H1 (cell line): Measurements from ENCODE around the gene INPP4B. TPM values are rescaled to one million over a fixed set of nuclear protein-coding genes. Genes with fewer than 3 reads are reported as not detected.
A peak's percentile ranks its signal among the peaks of the same experiment; 100 is the strongest.

Experiments used
- CTCF ChIA-PET: fragments of 300-600 bp; sonication (Branson Sonifier 250); formaldehyde crosslinking; loops from one replicate; lab custom pipeline; 2021; ENCODE audit not compliant: partially characterized antibody; lab: Charles Lee
- POLR2A ChIA-PET: fragments of 300-600 bp; sonication (Branson Sonifier 250); formaldehyde crosslinking; loops from one replicate; lab custom pipeline; 2021; ENCODE audit warnings: inconsistent platforms; ENCODE audit not compliant: partially characterized antibody; lab: Charles Lee
- DNase-seq, 2 experiments: peaks; one replicate each; pipeline versions ENCODE4 v3.0.0 to v3.0.0-alpha.2; 2010 to 2022; ENCODE audit warnings: low spot score in 2 of 2, low read depth in 1 of 2, mixed read lengths in 1 of 2
- FAIRE-seq: peaks from 2 replicates; lab custom pipeline; 2011; peaks lifted over from hg19 to GRCh38; lab: Jason Lieb, UNC
- H2AFZ ChIP-seq: 2 replicates; pipeline ENCODE4 v1.8.1; 2012; ENCODE audit warnings: low read length, inconsistent platforms
- H2AK5ac ChIP-seq: 2 replicates; pipeline ENCODE4 v1.6.1; 2013; ENCODE audit warnings: low read depth, low read length
- H2BK120ac ChIP-seq: replicated peaks from 2 replicates; pipeline ENCODE3; 2013; ENCODE audit warnings: low read depth, low read length, inconsistent platforms
- H2BK12ac ChIP-seq: 2 replicates; pipeline ENCODE4 v1.6.1; 2013; ENCODE audit warnings: low read depth, low read length
- H2BK15ac ChIP-seq: 2 replicates; pipeline ENCODE4 v1.6.1; 2013; ENCODE audit warnings: low read length
- H2BK20ac ChIP-seq: 2 replicates; pipeline ENCODE4 v1.6.1; 2013; ENCODE audit warnings: low read length
- H2BK5ac ChIP-seq: 2 replicates; pipeline ENCODE4 v1.6.1; 2013; ENCODE audit warnings: low read depth, low read length
- H3K14ac ChIP-seq: 2 replicates; pipeline ENCODE4 v1.6.1; 2013; ENCODE audit warnings: inconsistent platforms; ENCODE audit not compliant: insufficient read length
- H3K18ac ChIP-seq: 2 replicates; pipeline ENCODE4 v1.6.1; 2013; ENCODE audit warnings: low read length; ENCODE audit errors: extremely low read depth
- H3K23ac ChIP-seq: 2 replicates; pipeline ENCODE4 v1.6.1; 2013; ENCODE audit warnings: inconsistent platforms; ENCODE audit not compliant: insufficient read length
- H3K23me2 ChIP-seq: 2 replicates; pipeline ENCODE4 v1.6.1; 2013; ENCODE audit warnings: low read depth, low read length
- H3K27ac ChIP-seq: 2 replicates; pipeline ENCODE4 v1.6.1; 2011; ENCODE audit warnings: low read depth, low read length, inconsistent platforms
- H3K27me3 ChIP-seq, 4 experiments: replicated peaks in 1 of 4; 1 replicate in 1 of 4; 2 replicates in 3 of 4; pipeline versions ENCODE4 v1.6.1 to v1.8.1; 2011 to 2013; ENCODE audit warnings: low read length in 3 of 4, mild to moderate bottlenecking in 3 of 4, inconsistent platforms in 2 of 4, mixed read lengths in 2 of 4, moderate library complexity in 1 of 4; ENCODE audit not compliant: control insufficient read depth in 3 of 4, insufficient read depth in 3 of 4; ENCODE audit errors: extremely low read depth in 1 of 4
- H3K36me3 ChIP-seq, 4 experiments: 2 replicates each; pipeline versions ENCODE4 v1.6.1 to v1.8.1; 2011 to 2013; ENCODE audit warnings: mild to moderate bottlenecking in 4 of 4, low read length in 3 of 4, moderate library complexity in 2 of 4, control low read depth in 1 of 4, inconsistent platforms in 1 of 4; ENCODE audit not compliant: insufficient read depth in 4 of 4, control insufficient read depth in 2 of 4
- H3K4ac ChIP-seq: replicated peaks from 2 replicates; pipeline ENCODE3; 2013; ENCODE audit warnings: low read length, low read depth, mixed read lengths, inconsistent platforms; ENCODE audit not compliant: insufficient read length
- H3K4me1 ChIP-seq, 4 experiments: replicated peaks in 1 of 4; 1 replicate in 1 of 4; 2 replicates in 3 of 4; pipeline versions ENCODE4 v1.6.1 to v1.8.1; 2011 to 2013; ENCODE audit warnings: low read length in 3 of 4, inconsistent platforms in 2 of 4, mixed read lengths in 1 of 4; ENCODE audit not compliant: insufficient read depth in 4 of 4, control insufficient read depth in 3 of 4
- H3K4me2 ChIP-seq, 2 experiments: 2 replicates each; pipeline versions ENCODE4 v1.6.1 to v1.8.1; 2011 to 2013; ENCODE audit warnings: low read depth in 2 of 2, low read length in 2 of 2, control low read depth in 1 of 2, inconsistent platforms in 1 of 2, mild to moderate bottlenecking in 1 of 2; ENCODE audit not compliant: insufficient read depth in 1 of 2
- H3K4me3 ChIP-seq, 4 experiments: fragments of 200-600, 300-600 bp in 1 of 4; sonication (generic), shearing (Covaris generic), sonication (Bioruptor Twin) in 1 of 4; 2 replicates each; pipeline versions ENCODE4 v1.5.1 to v1.8.1; 2011 to 2016; ENCODE audit warnings: low read length in 4 of 4, low read depth in 3 of 4, control low read depth in 2 of 4, inconsistent platforms in 2 of 4, mild to moderate bottlenecking in 2 of 4, mixed read lengths in 1 of 4, moderate library complexity in 1 of 4; ENCODE audit not compliant: insufficient read depth in 2 of 4; ENCODE audit errors: extremely low read depth in 1 of 4
- H3K56ac ChIP-seq: replicated peaks from 2 replicates; pipeline ENCODE3; 2013; ENCODE audit warnings: low read depth, mild to moderate bottlenecking, mixed read lengths, low read length, inconsistent platforms; ENCODE audit not compliant: insufficient read length
- H3K79me1 ChIP-seq: 2 replicates; pipeline ENCODE4 v1.6.1; 2013; ENCODE audit warnings: low read depth, low read length, control low read depth
- H3K79me2 ChIP-seq, 2 experiments: 2 replicates each; pipeline versions ENCODE4 v1.6.1 to v1.8.1; 2012 to 2013; ENCODE audit warnings: low read length in 2 of 2, mild to moderate bottlenecking in 2 of 2, inconsistent platforms in 1 of 2; ENCODE audit not compliant: insufficient read depth in 2 of 2, control insufficient read depth in 1 of 2
- H3K9ac ChIP-seq, 4 experiments: replicated peaks in 1 of 4; 1 replicate in 1 of 4; 2 replicates in 3 of 4; pipeline versions ENCODE4 v1.6.1 to v1.8.1; 2011 to 2013; ENCODE audit warnings: low read depth in 3 of 4, low read length in 3 of 4, control low read depth in 2 of 4, mild to moderate bottlenecking in 2 of 4, moderate library complexity in 2 of 4, inconsistent platforms in 1 of 4; ENCODE audit errors: extremely low read depth in 1 of 4
- H3K9me3 ChIP-seq, 2 experiments: 2 replicates each; pipeline versions ENCODE4 v1.6.1 to v1.8.1; 2012 to 2013; ENCODE audit warnings: mild to moderate bottlenecking in 2 of 2, moderate library complexity in 2 of 2, control low read depth in 1 of 2, inconsistent platforms in 1 of 2, low read depth in 1 of 2, low read length in 1 of 2, mixed read lengths in 1 of 2; ENCODE audit not compliant: insufficient read depth in 2 of 2
- H4K20me1 ChIP-seq, 2 experiments: replicated peaks in 1 of 2; 2 replicates each; pipeline versions ENCODE3 to v1.8.1; 2011 to 2013; ENCODE audit warnings: inconsistent platforms in 2 of 2, low read length in 2 of 2, mild to moderate bottlenecking in 1 of 2; ENCODE audit not compliant: insufficient read depth in 2 of 2, control insufficient read depth in 1 of 2
- H4K5ac ChIP-seq: 2 replicates; pipeline ENCODE4 v1.6.1; 2013; ENCODE audit warnings: low read length, low read depth, mixed read lengths, inconsistent platforms; ENCODE audit not compliant: insufficient read length
- H4K8ac ChIP-seq: 2 replicates; pipeline ENCODE4 v1.8.0; 2013; ENCODE audit warnings: mild to moderate bottlenecking, moderate library complexity, low read length, inconsistent platforms; ENCODE audit not compliant: insufficient read depth; ENCODE audit errors: extremely low read depth
- H4K91ac ChIP-seq: replicated peaks from 2 replicates; pipeline ENCODE3; 2013; ENCODE audit warnings: low read length, mixed read lengths, inconsistent platforms; ENCODE audit not compliant: insufficient read length
- FOSL1 ChIP-seq: IDR thresholded peaks from 2 replicates; pipeline ENCODE4 v1.6.1; 2011; ENCODE audit warnings: mild to moderate bottlenecking, low read depth, low read length, moderate library complexity; ENCODE audit not compliant: insufficient read depth
- JUN ChIP-seq: IDR thresholded peaks from 2 replicates; pipeline ENCODE4 v1.6.1; 2011; ENCODE audit warnings: low read depth, mild to moderate bottlenecking, improper control_type of control experiment, low read length
- JUND ChIP-seq: IDR thresholded peaks from 2 replicates; pipeline ENCODE4 v1.6.1; 2011; ENCODE audit warnings: mild to moderate bottlenecking, improper control_type of control experiment, low read length
- RAD21 ChIP-seq, 2 experiments: IDR thresholded peaks in 1 of 2; conservative IDR thresholded peaks in 1 of 2; 2 replicates each; pipeline ENCODE4 v1.6.1; 2011; ENCODE audit warnings: low read depth in 2 of 2, low read length in 2 of 2, improper control_type of control experiment in 1 of 2, inconsistent platforms in 1 of 2, mild to moderate bottlenecking in 1 of 2, moderate library complexity in 1 of 2
- RXRA ChIP-seq: IDR thresholded peaks from 2 replicates; pipeline ENCODE4 v1.6.1; 2011; ENCODE audit warnings: low read depth, mild to moderate bottlenecking, low read length, moderate library complexity; ENCODE audit not compliant: insufficient read depth
- SUZ12 ChIP-seq: fragments of 200-600 bp; sonication (generic); IDR thresholded peaks from 2 replicates; pipeline ENCODE4 v1.6.1; 2012; ENCODE audit warnings: mild to moderate bottlenecking, inconsistent platforms, low read length, moderate library complexity, mixed read lengths
- WGBS, 2 experiments: shearing (Covaris generic) in 1 of 2; methylation state at CpG; one replicate each; pipeline versions ENCODE4 v1.1.6 to v1.1.7; 2013 to 2015; ENCODE audit warnings: low lambda C conversion rate in 2 of 2, mixed read lengths in 2 of 2, inconsistent platforms in 1 of 2, low coverage in 1 of 2, missing lambda C conversion rate in 1 of 2; ENCODE audit not compliant: insufficient replicate concordance in 2 of 2, insufficient coverage in 1 of 2, insufficient read length in 1 of 2; ENCODE audit errors: extremely low coverage in 1 of 2, missing lambda C conversion rate in 1 of 2; 5-methylcytosine and 5-hydroxymethylcytosine counted together
- polyA plus RNA-seq, 7 experiments: library from polyadenylated mRNA; depleted of rRNA in 3 of 7; stranded (reverse) in 5 of 7; unstranded in 2 of 7; fragments of >200 nt in 5 of 7; fragments of 200-250 nt in 2 of 7; gene quantifications; 1 replicate in 5 of 7; 2 replicates in 1 of 7; 4 replicates in 1 of 7; pipeline versions ENCODE4 v1.2.1 to v1.2.3, GENCODE V29; 2011 to 2013; ENCODE audit warnings: missing spikeins in 2 of 7, mixed read lengths in 2 of 7
- total RNA-seq: library from RNA; stranded (reverse); fragmentation: NEBNext Ultra II Directional; extraction: Animal tissue kit (Norgen Biotek cat#: 25700); gene quantifications from 2 replicates; pipeline ENCODE4 v1.2.1, GENCODE V29; 2021
- TF ChIP-seq, protein P1 (sequence below): IDR thresholded peaks from 2 replicates; pipeline ENCODE4 v1.6.1; 2011; ENCODE audit warnings: low read length, improper control_type of control experiment

Gene INPP4B
- total and polyA plus RNA-seq, 2 of the 8 experiments (the other 6 are each of a cell fraction or from before 2014, with no cell fraction given), result 0.11 to 0.54 TPM

DNA sequence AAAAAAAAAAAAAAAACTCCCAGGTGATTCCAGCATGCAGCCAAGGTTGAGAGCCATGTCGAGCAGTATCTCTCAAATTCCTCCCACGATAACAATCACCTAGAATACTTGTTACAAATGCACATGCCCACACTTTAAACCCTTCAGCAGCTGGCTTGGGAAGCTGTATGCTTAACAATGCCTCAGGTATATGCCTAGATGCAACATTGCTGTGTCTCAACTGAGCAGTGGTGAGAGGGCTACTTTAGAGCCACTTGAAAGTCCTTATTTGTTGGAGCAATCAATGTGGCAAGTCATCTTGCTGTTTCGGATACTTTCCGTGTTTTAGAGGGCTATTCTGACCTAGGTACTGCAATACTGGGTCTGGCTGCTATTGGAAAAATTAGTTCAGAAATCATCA lies 487.4 kb downstream of the INPP4B start:
- no peak overlapping the region for H3K4me3 ChIP-seq
- no peaks in the 10 kb centered on the region for H3K79me1 ChIP-seq
- H3K27me3 ChIP-seq, result no peaks in the 10 kb centered on the region
- TF ChIP-seq, protein P1, sequence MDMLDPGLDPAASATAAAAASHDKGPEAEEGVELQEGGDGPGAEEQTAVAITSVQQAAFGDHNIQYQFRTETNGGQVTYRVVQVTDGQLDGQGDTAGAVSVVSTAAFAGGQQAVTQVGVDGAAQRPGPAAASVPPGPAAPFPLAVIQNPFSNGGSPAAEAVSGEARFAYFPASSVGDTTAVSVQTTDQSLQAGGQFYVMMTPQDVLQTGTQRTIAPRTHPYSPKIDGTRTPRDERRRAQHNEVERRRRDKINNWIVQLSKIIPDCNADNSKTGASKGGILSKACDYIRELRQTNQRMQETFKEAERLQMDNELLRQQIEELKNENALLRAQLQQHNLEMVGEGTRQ, result no peak
- TF ChIP-seq SUZ12, result no peak
- no peak for TF ChIP-seq RAD21 (IDR thresholded peaks at IDR 0.05 in 1 of 2, conservative IDR thresholded peaks at IDR 0.05 in 1 of 2; ENCODE audit: low read depth in 2 of 2, low read length in 2 of 2)
- TF ChIP-seq JUN, result no peak
- no peak for TF ChIP-seq FOSL1
- TF ChIP-seq JUND, result no peak
- TF ChIP-seq RXRA, result no peak

More for the DNA sequence above, 487.4 kb downstream of the INPP4B start:
- no peak overlapping the region for H2BK12ac ChIP-seq
- DNase-seq, result no peak
- no peaks in the 10 kb centered on the region for H4K20me1 ChIP-seq
- H4K5ac ChIP-seq, result no peak overlapping the region
- H2AFZ ChIP-seq, result 0 out of 2 replicates have a peak overlapping the region, but pooled peaks have one; percentile 40
- no peak overlapping the region for H3K18ac ChIP-seq
- no peak overlapping the region for H3K56ac ChIP-seq
- no peaks in the 10 kb centered on the region for H3K9me3 ChIP-seq
- H3K4me1 ChIP-seq, result no peaks in the 10 kb centered on the region
- ChIA-PET CTCF (interaction anchor here (0.6 to 1.2 kb wide), 3 partner anchors 9 to 209 kb away, joined by 3 to 4 read pairs (median 3); no protein-coding TSS in a partner anchor), POLR2A (no interaction called here)
- H2AK5ac ChIP-seq, result no peak overlapping the region
- no peak overlapping the region for H3K4ac ChIP-seq
- no peak overlapping the region for H3K4me2 ChIP-seq
- H2BK20ac ChIP-seq, result no peak overlapping the region
- FAIRE-seq, result no peak
- 95% methylated on average over 3 of the region's 4 CpGs; no CpG with 5 or more reads in 1 of the 2 experiments for WGBS, 2 experiments
- H2BK120ac ChIP-seq, result no peak overlapping the region
- H2BK5ac ChIP-seq, result no peak overlapping the region
- no peak overlapping the region for H2BK15ac ChIP-seq
- no peak overlapping the region for H3K27ac ChIP-seq
- H4K8ac ChIP-seq, result no peak overlapping the region
- H3K23me2 ChIP-seq, result no peaks in the 10 kb centered on the region; the same call in 1 of the 2 replicates
- no peak overlapping the region for H4K91ac ChIP-seq
- H3K36me3 ChIP-seq, result no peaks in the 10 kb centered on the region
- H3K14ac ChIP-seq, result no peak overlapping the region
- H3K9ac ChIP-seq, result no peak overlapping the region
- H3K23ac ChIP-seq, result no peak overlapping the region
- H3K79me2 ChIP-seq, result no peaks in the 10 kb centered on the region
